Inferior parietal cortex (tissue), 1 donor: ENCODE data around the gene MAPT.
"Not testable (repeated sequence)": the region's sequence is repeated elsewhere in the genome, so short reads cannot be mapped to it uniquely, and the experiment has no call there.

Experiments
- DNase-seq: peaks from one replicate; pipeline ENCODE4 v3.0.0-alpha.2; 2016; ENCODE audit errors: extremely low spot score

The MAPT gene

DNA sequence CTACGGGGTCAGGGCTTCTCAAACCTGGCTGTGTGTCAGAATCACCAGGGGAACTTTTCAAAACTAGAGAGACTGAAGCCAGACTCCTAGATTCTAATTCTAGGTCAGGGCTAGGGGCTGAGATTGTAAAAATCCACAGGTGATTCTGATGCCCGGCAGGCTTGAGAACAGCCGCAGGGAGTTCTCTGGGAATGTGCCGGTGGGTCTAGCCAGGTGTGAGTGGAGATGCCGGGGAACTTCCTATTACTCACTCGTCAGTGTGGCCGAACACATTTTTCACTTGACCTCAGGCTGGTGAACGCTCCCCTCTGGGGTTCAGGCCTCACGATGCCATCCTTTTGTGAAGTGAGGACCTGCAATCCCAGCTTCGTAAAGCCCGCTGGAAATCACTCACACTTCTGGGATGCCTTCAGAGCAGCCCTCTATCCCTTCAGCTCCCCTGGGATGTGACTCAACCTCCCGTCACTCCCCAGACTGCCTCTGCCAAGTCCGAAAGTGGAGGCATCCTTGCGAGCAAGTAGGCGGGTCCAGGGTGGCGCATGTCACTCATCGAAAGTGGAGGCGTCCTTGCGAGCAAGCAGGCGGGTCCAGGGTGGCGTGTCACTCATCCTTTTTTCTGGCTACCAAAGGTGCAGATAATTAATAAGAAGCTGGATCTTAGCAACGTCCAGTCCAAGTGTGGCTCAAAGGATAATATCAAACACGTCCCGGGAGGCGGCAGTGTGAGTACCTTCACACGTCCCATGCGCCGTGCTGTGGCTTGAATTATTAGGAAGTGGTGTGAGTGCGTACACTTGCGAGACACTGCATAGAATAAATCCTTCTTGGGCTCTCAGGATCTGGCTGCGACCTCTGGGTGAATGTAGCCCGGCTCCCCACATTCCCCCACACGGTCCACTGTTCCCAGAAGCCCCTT is 115.6 kb downstream of the MAPT start:
- peak; percentile 36 for DNase-seq

DNA sequence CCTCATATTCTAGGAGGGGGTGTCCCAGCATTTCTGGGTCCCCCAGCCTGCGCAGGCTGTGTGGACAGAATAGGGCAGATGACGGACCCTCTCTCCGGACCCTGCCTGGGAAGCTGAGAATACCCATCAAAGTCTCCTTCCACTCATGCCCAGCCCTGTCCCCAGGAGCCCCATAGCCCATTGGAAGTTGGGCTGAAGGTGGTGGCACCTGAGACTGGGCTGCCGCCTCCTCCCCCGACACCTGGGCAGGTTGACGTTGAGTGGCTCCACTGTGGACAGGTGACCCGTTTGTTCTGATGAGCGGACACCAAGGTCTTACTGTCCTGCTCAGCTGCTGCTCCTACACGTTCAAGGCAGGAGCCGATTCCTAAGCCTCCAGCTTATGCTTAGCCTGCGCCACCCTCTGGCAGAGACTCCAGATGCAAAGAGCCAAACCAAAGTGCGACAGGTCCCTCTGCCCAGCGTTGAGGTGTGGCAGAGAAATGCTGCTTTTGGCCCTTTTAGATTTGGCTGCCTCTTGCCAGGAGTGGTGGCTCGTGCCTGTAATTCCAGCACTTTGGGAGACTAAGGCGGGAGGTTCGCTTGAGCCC is 116.3 kb downstream of the MAPT start:
- DNase-seq, result no peak

DNA sequence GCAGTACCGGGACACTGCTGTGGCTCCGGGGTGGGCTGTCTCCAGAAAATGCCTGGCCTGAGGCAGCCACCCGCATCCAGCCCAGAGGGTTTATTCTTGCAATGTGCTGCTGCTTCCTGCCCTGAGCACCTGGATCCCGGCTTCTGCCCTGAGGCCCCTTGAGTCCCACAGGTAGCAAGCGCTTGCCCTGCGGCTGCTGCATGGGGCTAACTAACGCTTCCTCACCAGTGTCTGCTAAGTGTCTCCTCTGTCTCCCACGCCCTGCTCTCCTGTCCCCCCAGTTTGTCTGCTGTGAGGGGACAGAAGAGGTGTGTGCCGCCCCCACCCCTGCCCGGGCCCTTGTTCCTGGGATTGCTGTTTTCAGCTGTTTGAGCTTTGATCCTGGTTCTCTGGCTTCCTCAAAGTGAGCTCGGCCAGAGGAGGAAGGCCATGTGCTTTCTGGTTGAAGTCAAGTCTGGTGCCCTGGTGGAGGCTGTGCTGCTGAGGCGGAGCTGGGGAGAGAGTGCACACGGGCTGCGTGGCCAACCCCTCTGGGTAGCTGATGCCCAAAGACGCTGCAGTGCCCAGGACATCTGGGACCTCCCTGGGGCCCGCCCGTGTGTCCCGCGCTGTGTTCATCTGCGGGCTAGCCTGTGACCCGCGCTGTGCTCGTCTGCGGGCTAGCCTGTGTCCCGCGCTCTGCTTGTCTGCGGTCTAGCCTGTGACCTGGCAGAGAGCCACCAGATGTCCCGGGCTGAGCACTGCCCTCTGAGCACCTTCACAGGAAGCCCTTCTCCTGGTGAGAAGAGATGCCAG is 117.6 kb downstream of the MAPT start:
- DNase-seq, result no peak

DNA sequence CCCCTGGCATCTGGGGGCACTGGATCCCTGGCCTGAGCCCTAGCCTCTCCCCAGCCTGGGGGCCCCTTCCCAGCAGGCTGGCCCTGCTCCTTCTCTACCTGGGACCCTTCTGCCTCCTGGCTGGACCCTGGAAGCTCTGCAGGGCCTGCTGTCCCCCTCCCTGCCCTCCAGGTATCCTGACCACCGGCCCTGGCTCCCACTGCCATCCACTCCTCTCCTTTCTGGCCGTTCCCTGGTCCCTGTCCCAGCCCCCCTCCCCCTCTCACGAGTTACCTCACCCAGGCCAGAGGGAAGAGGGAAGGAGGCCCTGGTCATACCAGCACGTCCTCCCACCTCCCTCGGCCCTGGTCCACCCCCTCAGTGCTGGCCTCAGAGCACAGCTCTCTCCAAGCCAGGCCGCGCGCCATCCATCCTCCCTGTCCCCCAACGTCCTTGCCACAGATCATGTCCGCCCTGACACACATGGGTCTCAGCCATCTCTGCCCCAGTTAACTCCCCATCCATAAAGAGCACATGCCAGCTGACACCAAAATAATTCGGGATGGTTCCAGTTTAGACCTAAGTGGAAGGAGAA is 118.2 kb downstream of the MAPT start:
- DNase-seq, result no peak

DNA sequence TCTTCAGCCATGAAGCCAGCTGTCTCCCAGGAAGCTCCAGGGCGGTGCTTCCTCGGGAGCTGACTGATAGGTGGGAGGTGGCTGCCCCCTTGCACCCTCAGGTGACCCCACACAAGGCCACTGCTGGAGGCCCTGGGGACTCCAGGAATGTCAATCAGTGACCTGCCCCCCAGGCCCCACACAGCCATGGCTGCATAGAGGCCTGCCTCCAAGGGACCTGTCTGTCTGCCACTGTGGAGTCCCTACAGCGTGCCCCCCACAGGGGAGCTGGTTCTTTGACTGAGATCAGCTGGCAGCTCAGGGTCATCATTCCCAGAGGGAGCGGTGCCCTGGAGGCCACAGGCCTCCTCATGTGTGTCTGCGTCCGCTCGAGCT is 118.8 kb downstream of the MAPT start:
- no peak for DNase-seq

DNA sequence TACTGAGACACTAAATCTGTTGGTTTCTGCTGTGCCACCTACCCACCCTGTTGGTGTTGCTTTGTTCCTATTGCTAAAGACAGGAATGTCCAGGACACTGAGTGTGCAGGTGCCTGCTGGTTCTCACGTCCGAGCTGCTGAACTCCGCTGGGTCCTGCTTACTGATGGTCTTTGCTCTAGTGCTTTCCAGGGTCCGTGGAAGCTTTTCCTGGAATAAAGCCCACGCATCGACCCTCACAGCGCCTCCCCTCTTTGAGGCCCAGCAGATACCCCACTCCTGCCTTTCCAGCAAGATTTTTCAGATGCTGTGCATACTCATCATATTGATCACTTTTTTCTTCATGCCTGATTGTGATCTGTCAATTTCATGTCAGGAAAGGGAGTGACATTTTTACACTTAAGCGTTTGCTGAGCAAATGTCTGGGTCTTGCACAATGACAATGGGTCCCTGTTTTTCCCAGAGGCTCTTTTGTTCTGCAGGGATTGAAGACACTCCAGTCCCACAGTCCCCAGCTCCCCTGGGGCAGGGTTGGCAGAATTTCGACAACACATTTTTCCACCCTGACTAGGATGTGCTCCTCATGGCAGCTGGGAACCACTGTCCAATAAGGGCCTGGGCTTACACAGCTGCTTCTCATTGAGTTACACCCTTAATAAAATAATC is 119.3 kb downstream of the MAPT start:
- peak; percentile 38 for DNase-seq

DNA sequence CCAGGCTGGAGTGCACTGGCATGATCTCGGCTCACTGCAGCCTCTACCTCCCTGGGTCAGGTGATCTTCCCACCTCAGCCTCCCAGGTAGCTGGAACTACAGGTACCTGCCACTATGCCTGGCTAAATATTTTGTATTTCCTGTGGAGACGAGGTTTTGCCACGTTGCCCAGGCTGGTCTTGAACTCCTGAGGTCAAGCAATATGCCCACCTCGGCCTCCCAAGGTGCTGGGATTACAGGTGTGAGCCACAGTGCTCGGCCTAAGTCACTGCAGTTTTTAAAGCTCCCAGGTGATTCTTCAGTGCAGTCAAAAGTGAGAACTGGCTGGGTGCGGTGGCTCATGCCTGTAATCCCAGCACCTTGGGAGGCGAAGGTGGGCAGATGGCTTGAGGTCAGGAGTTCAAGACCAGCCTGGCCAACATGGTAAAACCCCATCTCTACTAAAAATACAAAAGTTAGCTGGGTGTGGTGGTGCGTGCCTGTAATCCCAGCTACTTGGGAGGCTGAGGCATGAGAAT is 125.1 kb downstream of the MAPT start:
- DNase-seq, result not testable (repeated sequence)

DNA sequence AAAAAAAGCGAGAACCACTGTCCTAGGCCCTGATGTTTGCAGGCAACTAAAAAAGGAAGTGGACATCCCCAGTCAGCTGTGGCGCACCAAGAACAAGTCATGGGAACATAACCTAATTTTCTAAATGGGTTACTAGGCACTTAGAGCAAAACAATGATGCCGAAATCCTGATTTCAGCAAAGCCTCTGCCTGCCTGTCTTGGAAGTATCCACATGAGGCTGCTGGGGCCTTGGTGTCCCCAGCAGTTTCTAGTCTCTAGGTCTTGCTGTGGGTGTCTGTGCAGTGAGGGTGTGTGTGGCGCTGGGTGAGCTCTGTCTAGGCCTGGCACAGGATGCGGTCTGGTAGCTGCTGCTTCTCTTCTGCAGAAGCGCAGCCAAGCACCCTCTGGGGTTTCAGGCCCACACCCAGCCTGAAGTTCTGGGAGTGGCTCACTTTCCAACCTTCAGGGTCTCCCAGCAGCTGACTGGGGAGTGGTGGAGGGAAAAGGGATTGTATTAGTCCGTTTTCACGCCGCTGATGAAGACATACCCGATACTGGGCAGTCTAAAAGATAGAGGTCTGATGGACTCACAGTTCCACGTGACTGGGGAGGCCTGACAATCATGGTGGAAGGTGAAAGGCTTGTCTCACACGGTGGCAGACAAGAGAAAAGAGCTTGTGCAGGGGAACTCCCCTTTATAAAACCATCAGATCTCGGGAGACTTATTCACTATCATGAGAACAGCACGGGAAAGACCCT is 125.8 kb downstream of the MAPT start:
- no peak for DNase-seq

DNA sequence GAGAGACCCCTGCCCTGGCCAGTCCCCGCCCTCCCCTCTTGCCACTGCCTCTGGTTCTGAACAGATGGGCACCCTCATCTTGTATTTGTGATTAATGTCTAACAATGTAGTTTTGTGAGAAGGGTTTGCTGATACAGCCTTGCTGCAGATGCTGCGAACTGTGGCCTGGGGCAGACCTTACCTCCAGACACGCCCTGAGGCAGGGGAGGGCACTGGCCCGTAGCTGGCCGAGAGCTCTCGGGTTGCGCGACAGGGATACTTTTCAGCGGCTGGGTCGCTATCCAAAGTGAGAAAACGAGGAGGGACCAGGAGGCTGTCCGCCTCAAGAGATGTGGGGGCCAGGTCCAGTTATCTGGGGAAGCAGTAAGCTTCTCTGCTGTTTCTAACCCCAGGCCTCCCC is 126.6 kb downstream of the MAPT start:
- no peak for DNase-seq

DNA sequence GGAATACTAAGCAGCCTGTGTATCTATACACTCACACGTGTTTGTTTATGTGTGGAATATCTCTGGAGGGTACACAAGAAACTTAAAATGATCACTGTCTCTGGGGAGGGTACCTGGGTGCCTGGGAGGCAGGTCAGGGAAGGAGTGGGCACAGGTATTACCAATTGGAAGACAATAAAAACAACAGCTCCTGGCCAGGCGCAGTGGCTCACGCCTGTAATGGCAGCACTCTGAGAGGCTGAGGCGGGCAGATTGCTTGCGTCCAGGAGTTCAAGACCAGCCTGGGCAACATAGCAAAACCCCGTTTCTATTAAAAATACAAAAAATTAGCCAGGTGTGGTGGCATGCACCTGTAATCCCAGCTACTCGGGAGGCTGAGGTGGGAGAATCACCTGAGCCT is 129.0 kb downstream of the MAPT start:
- DNase-seq, result not testable (repeated sequence)

DNA sequence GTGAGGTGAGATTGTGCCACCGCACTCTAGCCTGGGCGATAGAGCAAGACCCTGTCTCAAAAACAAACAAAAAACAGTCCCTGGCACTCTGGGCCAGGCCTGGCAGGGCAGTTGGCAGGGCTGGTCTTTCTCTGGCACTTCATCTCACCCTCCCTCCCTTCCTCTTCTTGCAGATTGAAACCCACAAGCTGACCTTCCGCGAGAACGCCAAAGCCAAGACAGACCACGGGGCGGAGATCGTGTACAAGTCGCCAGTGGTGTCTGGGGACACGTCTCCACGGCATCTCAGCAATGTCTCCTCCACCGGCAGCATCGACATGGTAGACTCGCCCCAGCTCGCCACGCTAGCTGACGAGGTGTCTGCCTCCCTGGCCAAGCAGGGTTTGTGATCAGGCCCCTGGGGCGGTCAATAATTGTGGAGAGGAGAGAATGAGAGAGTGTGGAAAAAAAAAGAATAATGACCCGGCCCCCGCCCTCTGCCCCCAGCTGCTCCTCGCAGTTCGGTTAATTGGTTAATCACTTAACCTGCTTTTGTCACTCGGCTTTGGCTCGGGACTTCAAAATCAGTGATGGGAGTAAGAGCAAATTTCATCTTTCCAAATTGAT is 129.5 kb downstream of the MAPT start:
- no peak for DNase-seq

DNA sequence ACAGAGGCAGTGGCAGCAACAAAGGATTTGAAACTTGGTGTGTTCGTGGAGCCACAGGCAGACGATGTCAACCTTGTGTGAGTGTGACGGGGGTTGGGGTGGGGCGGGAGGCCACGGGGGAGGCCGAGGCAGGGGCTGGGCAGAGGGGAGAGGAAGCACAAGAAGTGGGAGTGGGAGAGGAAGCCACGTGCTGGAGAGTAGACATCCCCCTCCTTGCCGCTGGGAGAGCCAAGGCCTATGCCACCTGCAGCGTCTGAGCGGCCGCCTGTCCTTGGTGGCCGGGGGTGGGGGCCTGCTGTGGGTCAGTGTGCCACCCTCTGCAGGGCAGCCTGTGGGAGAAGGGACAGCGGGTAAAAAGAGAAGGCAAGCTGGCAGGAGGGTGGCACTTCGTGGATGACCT is 130.2 kb downstream of the MAPT start:
- no peak for DNase-seq

DNA sequence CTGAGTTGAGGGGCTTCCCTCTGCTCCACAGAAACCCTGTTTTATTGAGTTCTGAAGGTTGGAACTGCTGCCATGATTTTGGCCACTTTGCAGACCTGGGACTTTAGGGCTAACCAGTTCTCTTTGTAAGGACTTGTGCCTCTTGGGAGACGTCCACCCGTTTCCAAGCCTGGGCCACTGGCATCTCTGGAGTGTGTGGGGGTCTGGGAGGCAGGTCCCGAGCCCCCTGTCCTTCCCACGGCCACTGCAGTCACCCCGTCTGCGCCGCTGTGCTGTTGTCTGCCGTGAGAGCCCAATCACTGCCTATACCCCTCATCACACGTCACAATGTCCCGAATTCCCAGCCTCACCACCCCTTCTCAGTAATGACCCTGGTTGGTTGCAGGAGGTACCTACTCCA is 130.7 kb downstream of the MAPT start:
- DNase-seq, result no peak

DNA sequence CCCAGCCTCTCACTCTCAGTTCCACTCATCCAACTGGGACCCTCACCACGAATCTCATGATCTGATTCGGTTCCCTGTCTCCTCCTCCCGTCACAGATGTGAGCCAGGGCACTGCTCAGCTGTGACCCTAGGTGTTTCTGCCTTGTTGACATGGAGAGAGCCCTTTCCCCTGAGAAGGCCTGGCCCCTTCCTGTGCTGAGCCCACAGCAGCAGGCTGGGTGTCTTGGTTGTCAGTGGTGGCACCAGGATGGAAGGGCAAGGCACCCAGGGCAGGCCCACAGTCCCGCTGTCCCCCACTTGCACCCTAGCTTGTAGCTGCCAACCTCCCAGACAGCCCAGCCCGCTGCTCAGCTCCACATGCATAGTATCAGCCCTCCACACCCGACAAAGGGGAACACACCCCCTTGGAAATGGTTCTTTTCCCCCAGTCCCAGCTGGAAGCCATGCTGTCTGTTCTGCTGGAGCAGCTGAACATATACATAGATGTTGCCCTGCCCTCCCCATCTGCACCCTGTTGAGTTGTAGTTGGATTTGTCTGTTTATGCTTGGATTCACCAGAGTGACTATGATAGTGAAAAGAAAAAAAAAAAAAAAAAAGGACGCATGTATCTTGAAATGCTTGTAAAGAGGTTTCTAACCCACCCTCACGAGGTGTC is 131.3 kb downstream of the MAPT start:
- no peak for DNase-seq

DNA sequence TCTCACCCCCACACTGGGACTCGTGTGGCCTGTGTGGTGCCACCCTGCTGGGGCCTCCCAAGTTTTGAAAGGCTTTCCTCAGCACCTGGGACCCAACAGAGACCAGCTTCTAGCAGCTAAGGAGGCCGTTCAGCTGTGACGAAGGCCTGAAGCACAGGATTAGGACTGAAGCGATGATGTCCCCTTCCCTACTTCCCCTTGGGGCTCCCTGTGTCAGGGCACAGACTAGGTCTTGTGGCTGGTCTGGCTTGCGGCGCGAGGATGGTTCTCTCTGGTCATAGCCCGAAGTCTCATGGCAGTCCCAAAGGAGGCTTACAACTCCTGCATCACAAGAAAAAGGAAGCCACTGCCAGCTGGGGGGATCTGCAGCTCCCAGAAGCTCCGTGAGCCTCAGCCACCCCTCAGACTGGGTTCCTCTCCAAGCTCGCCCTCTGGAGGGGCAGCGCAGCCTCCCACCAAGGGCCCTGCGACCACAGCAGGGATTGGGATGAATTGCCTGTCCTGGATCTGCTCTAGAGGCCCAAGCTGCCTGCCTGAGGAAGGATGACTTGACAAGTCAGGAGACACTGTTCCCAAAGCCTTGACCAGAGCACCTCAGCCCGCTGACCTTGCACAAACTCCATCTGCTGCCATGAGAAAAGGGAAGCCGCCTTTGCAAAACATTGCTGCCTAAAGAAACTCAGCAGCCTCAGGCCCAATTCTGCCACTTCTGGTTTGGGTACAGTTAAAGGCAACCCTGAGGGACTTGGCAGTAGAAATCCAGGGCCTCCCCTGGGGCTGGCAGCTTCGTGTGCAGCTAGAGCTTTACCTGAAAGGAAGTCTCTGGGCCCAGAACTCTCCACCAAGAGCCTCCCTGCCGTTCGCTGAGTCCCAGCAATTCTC is 132.1 kb downstream of the MAPT start:
- no peak for DNase-seq

DNA sequence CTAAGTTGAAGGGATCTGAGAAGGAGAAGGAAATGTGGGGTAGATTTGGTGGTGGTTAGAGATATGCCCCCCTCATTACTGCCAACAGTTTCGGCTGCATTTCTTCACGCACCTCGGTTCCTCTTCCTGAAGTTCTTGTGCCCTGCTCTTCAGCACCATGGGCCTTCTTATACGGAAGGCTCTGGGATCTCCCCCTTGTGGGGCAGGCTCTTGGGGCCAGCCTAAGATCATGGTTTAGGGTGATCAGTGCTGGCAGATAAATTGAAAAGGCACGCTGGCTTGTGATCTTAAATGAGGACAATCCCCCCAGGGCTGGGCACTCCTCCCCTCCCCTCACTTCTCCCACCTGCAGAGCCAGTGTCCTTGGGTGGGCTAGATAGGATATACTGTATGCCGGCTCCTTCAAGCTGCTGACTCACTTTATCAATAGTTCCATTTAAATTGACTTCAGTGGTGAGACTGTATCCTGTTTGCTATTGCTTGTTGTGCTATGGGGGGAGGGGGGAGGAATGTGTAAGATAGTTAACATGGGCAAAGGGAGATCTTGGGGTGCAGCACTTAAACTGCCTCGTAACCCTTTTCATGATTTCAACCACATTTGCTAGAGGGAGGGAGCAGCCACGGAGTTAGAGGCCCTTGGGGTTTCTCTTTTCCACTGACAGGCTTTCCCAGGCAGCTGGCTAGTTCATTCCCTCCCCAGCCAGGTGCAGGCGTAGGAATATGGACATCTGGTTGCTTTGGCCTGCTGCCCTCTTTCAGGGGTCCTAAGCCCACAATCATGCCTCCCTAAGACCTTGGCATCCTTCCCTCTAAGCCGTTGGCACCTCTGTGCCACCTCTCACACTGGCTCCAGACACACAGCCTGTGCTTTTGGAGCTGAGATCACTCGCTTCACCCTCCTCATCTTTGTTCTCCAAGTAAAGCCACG is 133.0 kb downstream of the MAPT start:
- no peak for DNase-seq

DNA sequence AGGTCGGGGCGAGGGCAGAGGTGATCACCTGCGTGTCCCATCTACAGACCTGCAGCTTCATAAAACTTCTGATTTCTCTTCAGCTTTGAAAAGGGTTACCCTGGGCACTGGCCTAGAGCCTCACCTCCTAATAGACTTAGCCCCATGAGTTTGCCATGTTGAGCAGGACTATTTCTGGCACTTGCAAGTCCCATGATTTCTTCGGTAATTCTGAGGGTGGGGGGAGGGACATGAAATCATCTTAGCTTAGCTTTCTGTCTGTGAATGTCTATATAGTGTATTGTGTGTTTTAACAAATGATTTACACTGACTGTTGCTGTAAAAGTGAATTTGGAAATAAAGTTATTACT is 133.6 kb downstream of the MAPT start:
- DNase-seq, result no peak

DNA sequence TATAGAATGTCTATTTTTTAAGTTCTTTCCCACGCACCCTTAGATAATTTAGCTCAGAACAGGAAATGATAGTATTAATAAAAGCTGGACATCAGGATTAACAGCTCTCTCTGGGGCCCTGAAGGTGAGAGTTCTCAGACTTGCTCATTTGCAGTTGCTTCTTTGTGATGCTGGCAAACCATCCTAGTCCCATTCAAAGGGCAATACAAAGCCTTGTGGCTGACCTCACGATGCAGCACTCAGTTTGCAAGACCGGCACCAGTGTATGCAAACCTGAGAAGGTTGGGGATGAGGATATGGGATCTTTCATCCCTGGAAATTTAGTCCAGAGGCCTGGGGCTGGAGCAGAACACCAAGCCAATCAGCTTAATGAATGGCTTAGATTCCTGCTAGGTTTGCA is 134.0 kb downstream of the MAPT start:
- DNase-seq, result no peak
